ENCODE results near the gene CARM1.
A peak's percentile ranks its signal among the peaks of the same experiment; 100 is the strongest.

GRCh38 chr19:10928563-10929401, 57.4 kb downstream of the CARM1 start, which contains the start of the genes TIMM29 and YIPF2:
- TF ChIP-seq REST (IDR thresholded peaks at IDR 0.05; ENCODE audit: low read depth) = no peak
- no peak for TF ChIP-seq CEBPB (IDR thresholded peaks at IDR 0.05; ENCODE audit: low read depth)
- TF ChIP-seq POLR2AphosphoS5 (IDR thresholded peaks at IDR 0.05; ENCODE audit: low read depth, low read length) = peak; percentile 86
- no peak for TF ChIP-seq CTCF (IDR thresholded peaks at IDR 0.05 in 2 of 3, conservative IDR thresholded peaks at IDR 0.05 in 1 of 3; ENCODE audit: borderline replicate concordance in 1 of 3, insufficient read depth in 1 of 3, low read depth in 2 of 3, low read length in 2 of 3)
- TF ChIP-seq EZH2phosphoT487 (IDR thresholded peaks at IDR 0.05; ENCODE audit: borderline replicate concordance) = no peak
- TF ChIP-seq ATF3 (IDR thresholded peaks at IDR 0.05) = no peak
- TF ChIP-seq POLR2A (IDR thresholded peaks at IDR 0.05; ENCODE audit: borderline replicate concordance, extremely low read depth, insufficient read depth, insufficient read length) = no peak
- peak; percentile 78 for TF ChIP-seq SIN3A (IDR thresholded peaks at IDR 0.05; ENCODE audit: low read depth)
- peak; percentile 80 for TF ChIP-seq MAX (IDR thresholded peaks at IDR 0.05)
- TF ChIP-seq SRF (IDR thresholded peaks at IDR 0.05; ENCODE audit: low read depth) = no peak; the same call in 1 of the 2 replicates
